ENCODE measurements around the gene CFP.

Gene CFP

GRCh38 chrX:47576021-47576898, 53.5 kb downstream of the CFP start:
- in situ Hi-C loops (cut with HindIII; ENCODE audit: low sequenced_read_pairs), result no loop called here

- in situ Hi-C loops (cut with HindIII; ENCODE audit: low sequenced_read_pairs), result no loop called here
Observed at GRCh38 chrX:47574547-47575301, 55.0 kb downstream of the CFP start.

GRCh38 chrX:47574076-47574546, 55.6 kb downstream of the CFP start:
- in situ Hi-C loops (cut with HindIII; ENCODE audit: low sequenced_read_pairs), result no loop called here

- in situ Hi-C loops (cut with HindIII; ENCODE audit: low sequenced_read_pairs), result no loop called here
Observed at GRCh38 chrX:47573341-47574075, 56.2 kb downstream of the CFP start.
